Measurements from ENCODE around the gene RGS6. TPM values are rescaled to one million over a fixed set of nuclear protein-coding genes. Genes with fewer than 3 reads are reported as not detected.
A peak's percentile ranks its signal among the peaks of the same experiment; 100 is the strongest.

RGS6 gene
- total RNA-seq, 1 donor from 2014 or later, result 0.24 TPM

GRCh38 chr14:72278316-72278715, 346.1 kb downstream of the RGS6 start:
- no peak for TF ChIP-seq CTCF (IDR thresholded peaks at IDR 0.05)
- Mint-ChIP-seq H3K4me1 (ENCODE audit: unreplicated experiment) (no peaks in the 10 kb centered on the region), H3K27ac (ENCODE audit: unreplicated experiment) (no peak overlapping the region), H3K27me3 (ENCODE audit: unreplicated experiment) (no peaks in the 10 kb centered on the region), H3K4me3 (ENCODE audit: unreplicated experiment) (no peak overlapping the region), H3K9me3 (ENCODE audit: unreplicated experiment) (peaks cover 22% of the 10 kb centered on the region), H3K36me3 (ENCODE audit: unreplicated experiment) (no peaks in the 10 kb centered on the region)
- no peak for DNase-seq (ENCODE audit: extremely low spot score, unreplicated experiment)

DNA sequence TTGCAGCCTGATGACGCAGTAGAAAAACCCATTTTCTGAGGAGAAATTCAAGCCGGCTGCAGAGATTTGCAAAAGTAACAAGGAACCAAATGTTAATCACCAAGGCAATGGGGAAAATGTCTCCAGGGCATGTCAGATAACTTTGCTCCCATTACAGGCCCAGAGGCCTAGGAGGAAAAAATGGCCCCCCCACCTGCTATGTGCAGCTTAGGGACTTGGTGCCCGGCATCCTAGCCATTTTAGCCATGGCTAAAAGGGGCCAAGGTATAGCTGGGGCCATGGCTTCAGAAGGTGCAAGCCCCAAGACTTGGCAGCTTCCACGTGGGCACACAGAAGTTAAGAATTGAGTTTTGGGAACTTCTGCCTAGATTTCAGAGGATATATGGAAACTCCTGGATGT, 351.9 kb downstream of the RGS6 start:
- Mint-ChIP-seq H3K27me3 (ENCODE audit: unreplicated experiment) (no peaks in the 10 kb centered on the region), H3K4me1 (ENCODE audit: unreplicated experiment) (no peaks in the 10 kb centered on the region), H3K27ac (ENCODE audit: unreplicated experiment) (no peak overlapping the region), H3K36me3 (ENCODE audit: unreplicated experiment) (no peaks in the 10 kb centered on the region), H3K9me3 (ENCODE audit: unreplicated experiment) (peaks cover 39% of the 10 kb centered on the region), H3K4me3 (ENCODE audit: unreplicated experiment) (no peak overlapping the region)
- no peak for DNase-seq (ENCODE audit: extremely low spot score, unreplicated experiment)
- no peak for TF ChIP-seq CTCF (IDR thresholded peaks at IDR 0.05)

DNA sequence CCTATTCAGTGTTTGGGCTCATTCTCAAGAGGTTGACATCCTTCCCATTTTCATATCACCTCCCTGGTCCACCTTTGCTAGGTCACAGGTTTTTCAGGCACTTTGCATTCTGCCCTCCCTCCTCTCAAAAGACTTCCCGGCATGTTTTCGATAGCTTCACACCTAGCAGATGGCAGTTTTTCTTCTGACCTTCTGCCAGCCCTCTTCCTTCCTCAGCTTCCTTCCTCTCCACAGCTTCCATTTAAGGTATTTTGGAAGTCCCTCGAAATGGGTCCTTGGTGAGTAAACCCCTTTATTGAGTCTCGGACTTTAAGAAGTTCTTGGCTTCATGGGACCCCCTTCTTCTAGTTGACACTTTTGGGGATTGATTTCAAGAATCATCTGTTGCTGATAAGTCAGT, 358.0 kb downstream of the RGS6 start:
- no peak for DNase-seq (ENCODE audit: extremely low spot score, unreplicated experiment)
- H3K27ac Mint-ChIP-seq (ENCODE audit: unreplicated experiment), result no peak overlapping the region
- no peaks in the 10 kb centered on the region for H3K4me1 Mint-ChIP-seq (ENCODE audit: unreplicated experiment)
- H3K27me3 Mint-ChIP-seq (ENCODE audit: unreplicated experiment), result no peaks in the 10 kb centered on the region
- H3K36me3 Mint-ChIP-seq (ENCODE audit: unreplicated experiment), result no peaks in the 10 kb centered on the region
- H3K9me3 Mint-ChIP-seq (ENCODE audit: unreplicated experiment), result peaks cover 16% of the 10 kb centered on the region
- no peak overlapping the region for H3K4me3 Mint-ChIP-seq (ENCODE audit: unreplicated experiment)
- no peak for TF ChIP-seq CTCF (IDR thresholded peaks at IDR 0.05)

DNA sequence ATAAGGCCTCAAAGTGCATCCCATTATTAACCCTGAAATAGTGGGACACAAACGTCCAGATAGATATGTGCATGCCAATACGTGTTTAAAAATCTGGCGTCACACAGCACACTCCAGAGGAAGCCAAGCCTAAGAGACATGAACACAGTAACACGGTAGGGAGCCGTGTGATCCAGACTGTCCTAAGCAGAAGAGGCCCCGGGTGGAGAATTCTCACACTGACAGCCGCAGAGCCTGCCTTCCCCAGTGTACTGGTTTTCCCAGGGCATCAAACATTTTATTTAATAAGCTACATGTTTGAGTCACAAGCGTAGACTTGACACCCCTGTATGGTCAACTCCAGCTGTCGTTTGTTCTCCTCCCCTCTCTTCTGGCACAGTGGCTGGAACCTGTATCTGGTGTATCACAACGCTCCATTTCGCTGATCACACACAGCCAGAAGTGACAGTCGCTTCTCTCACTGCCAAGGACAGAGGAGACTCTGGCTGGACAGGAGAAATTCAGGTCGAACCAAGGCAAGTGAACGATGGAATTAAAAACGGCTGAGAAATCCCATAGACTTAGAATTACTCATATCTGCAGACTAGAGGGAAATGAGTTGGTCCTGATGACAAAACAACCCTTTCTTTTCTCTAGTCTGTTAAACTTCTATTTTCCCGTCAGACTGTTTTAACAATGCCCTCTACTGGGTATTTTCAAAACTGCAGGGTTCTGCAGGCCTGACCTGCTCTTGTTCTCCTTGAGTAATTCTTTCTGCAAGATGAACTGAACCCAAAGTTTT, 359.9 kb downstream of the RGS6 start:
- no peak overlapping the region for H3K27ac Mint-ChIP-seq (ENCODE audit: unreplicated experiment)
- H3K4me3 Mint-ChIP-seq (ENCODE audit: unreplicated experiment), result no peak overlapping the region
- no peaks in the 10 kb centered on the region for H3K27me3 Mint-ChIP-seq (ENCODE audit: unreplicated experiment)
- DNase-seq (ENCODE audit: extremely low spot score, unreplicated experiment), result no peak
- no peaks in the 10 kb centered on the region for H3K36me3 Mint-ChIP-seq (ENCODE audit: unreplicated experiment)
- TF ChIP-seq CTCF (IDR thresholded peaks at IDR 0.05), result peak; percentile 52
- peaks cover 6% of the 10 kb centered on the region for H3K9me3 Mint-ChIP-seq (ENCODE audit: unreplicated experiment)
- no peaks in the 10 kb centered on the region for H3K4me1 Mint-ChIP-seq (ENCODE audit: unreplicated experiment)

DNA sequence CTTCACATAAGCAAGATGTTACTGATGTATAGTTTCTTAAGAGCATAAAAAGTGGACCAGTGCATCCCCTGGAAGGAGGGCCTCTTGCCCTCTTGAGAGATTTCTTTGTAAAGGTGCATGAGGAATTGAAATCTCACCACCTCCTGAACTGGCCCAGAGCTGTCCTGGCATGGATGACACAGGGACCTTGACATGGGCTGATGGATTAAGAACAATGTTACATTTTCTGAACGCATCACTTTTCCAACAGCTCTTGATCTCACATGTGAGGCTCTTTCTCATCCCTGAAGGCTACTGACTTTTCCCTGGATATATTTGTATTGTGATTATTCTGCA, 360.4 kb downstream of the RGS6 start:
- H3K36me3 Mint-ChIP-seq (ENCODE audit: unreplicated experiment), result no peaks in the 10 kb centered on the region
- H3K9me3 Mint-ChIP-seq (ENCODE audit: unreplicated experiment), result peaks cover 6% of the 10 kb centered on the region
- H3K4me3 Mint-ChIP-seq (ENCODE audit: unreplicated experiment), result no peak overlapping the region
- no peaks in the 10 kb centered on the region for H3K27me3 Mint-ChIP-seq (ENCODE audit: unreplicated experiment)
- TF ChIP-seq CTCF (IDR thresholded peaks at IDR 0.05), result no peak
- no peak for DNase-seq (ENCODE audit: extremely low spot score, unreplicated experiment)
- H3K4me1 Mint-ChIP-seq (ENCODE audit: unreplicated experiment), result no peaks in the 10 kb centered on the region
- H3K27ac Mint-ChIP-seq (ENCODE audit: unreplicated experiment), result no peak overlapping the region

Data from osteocyte (in vitro differentiated cells).